WTC11 (cell line): ENCODE measurements around the gene RLN2. TPM values are rescaled to one million over a fixed set of nuclear protein-coding genes. Genes with fewer than 3 reads are reported as not detected.
"Not testable (repeated sequence)": the region's sequence is repeated elsewhere in the genome, so short reads cannot be mapped to it uniquely, and the experiment has no call there.

Experiments
- ATAC-seq: fragments of 200-7000 bp; cut with Tn5 transposase; 2 replicates; pipeline ENCODE4 v1.10.0; 2021; ENCODE audit warnings: mild to moderate bottlenecking, moderate library complexity
- CTCF ChIA-PET: fragments of 300-600 bp; sonication (Branson Sonifier 250); formaldehyde crosslinking; loops from one replicate; lab custom pipeline; 2021; ENCODE audit warnings: antibody characterized with exemption; lab: Charles Lee
- POLR2A ChIA-PET: fragments of 350-600 bp; sonication (Branson Sonifier 250); formaldehyde crosslinking; loops from one replicate; lab custom pipeline; 2021; ENCODE audit warnings: antibody characterized with exemption; lab: Charles Lee
- DNase-seq: peaks from one replicate; pipeline ENCODE4 v3.0.0; 2021; ENCODE audit warnings: low spot score
- H3K27ac Mint-ChIP-seq: 2 replicates; pipeline ENCODE4 v1.8.0; 2021; ENCODE audit warnings: mixed read lengths
- H3K27me3 Mint-ChIP-seq: 2 replicates; pipeline ENCODE4 v1.8.0; 2021; ENCODE audit warnings: low read depth, mild to moderate bottlenecking, moderate library complexity, mixed read lengths
- H3K36me3 Mint-ChIP-seq: 2 replicates; pipeline ENCODE4 v1.8.0; 2021; ENCODE audit warnings: mixed read lengths
- H3K4me1 Mint-ChIP-seq: 2 replicates; pipeline ENCODE4 v1.8.0; 2022; ENCODE audit warnings: mixed read lengths
- H3K4me3 Mint-ChIP-seq: 2 replicates; pipeline ENCODE4 v1.8.0; 2021; ENCODE audit warnings: mild to moderate bottlenecking, moderate library complexity, mixed read lengths
- H3K9me3 Mint-ChIP-seq: 2 replicates; pipeline ENCODE4 v1.8.0; 2021; ENCODE audit warnings: mixed read lengths
- CREB1 ChIP-seq: sonication (generic); formaldehyde crosslinking; IDR thresholded peaks from 2 replicates; pipeline ENCODE4 v1.8.0; 2023; ENCODE audit warnings: mild to moderate bottlenecking, missing genetic modification reagents
- ETV6 ChIP-seq: sonication (generic); formaldehyde crosslinking; IDR thresholded peaks from 2 replicates; pipeline ENCODE4 v1.8.1; 2022; ENCODE audit warnings: mild to moderate bottlenecking, missing genetic modification reagents
- FOXJ3 ChIP-seq: sonication (generic); formaldehyde crosslinking; IDR thresholded peaks from 2 replicates; pipeline ENCODE4 v1.9.0; 2021; ENCODE audit warnings: missing genetic modification reagents, mild to moderate bottlenecking, borderline replicate concordance
- FOXK1 ChIP-seq: sonication (generic); formaldehyde crosslinking; IDR thresholded peaks from 2 replicates; pipeline ENCODE4 v1.8.0; 2022; ENCODE audit warnings: mild to moderate bottlenecking, moderate library complexity, missing genetic modification reagents
- FOXP1 ChIP-seq: sonication (generic); formaldehyde crosslinking; IDR thresholded peaks from 2 replicates; pipeline ENCODE4 v1.8.0; 2022; ENCODE audit warnings: missing genetic modification reagents, mild to moderate bottlenecking, moderate library complexity, borderline replicate concordance
- KAT7 ChIP-seq: sonication (generic); formaldehyde crosslinking; IDR thresholded peaks from 2 replicates; pipeline ENCODE4 v1.8.1; 2023; ENCODE audit warnings: missing genetic modification reagents, mild to moderate bottlenecking, borderline replicate concordance
- MYBL2 ChIP-seq: sonication (generic); formaldehyde crosslinking; IDR thresholded peaks from 2 replicates; pipeline ENCODE4 v1.8.1; 2023; ENCODE audit warnings: mild to moderate bottlenecking, moderate library complexity, missing genetic modification reagents
- OVOL2 ChIP-seq: fragments of 250-450 bp; sonication (Bioruptor Pico); IDR thresholded peaks from 2 replicates; pipeline ENCODE4 v1.9.0; 2021; ENCODE audit warnings: mild to moderate bottlenecking, borderline replicate concordance
- SMAD3 ChIP-seq: sonication (generic); formaldehyde crosslinking; IDR thresholded peaks from 2 replicates; pipeline ENCODE4 v1.8.0; 2022; ENCODE audit warnings: missing genetic modification reagents, mild to moderate bottlenecking, borderline replicate concordance
- SOX15 ChIP-seq: fragments of 250-450 bp; sonication (Bioruptor Pico); IDR thresholded peaks from 2 replicates; pipeline ENCODE4 v1.9.0; 2021; ENCODE audit warnings: mild to moderate bottlenecking
- total RNA-seq: library from RNA; stranded (reverse); gene quantifications from 3 replicates; pipeline ENCODE4 v1.2.3, GENCODE V29; 2021
- TF ChIP-seq, protein P1 (sequence below): sonication (generic); formaldehyde crosslinking; IDR thresholded peaks from 2 replicates; pipeline ENCODE4 v1.8.0; 2023; ENCODE audit warnings: mild to moderate bottlenecking, missing genetic modification reagents
- TF ChIP-seq, protein P2 (sequence below): sonication (generic); formaldehyde crosslinking; IDR thresholded peaks from 2 replicates; pipeline ENCODE4 v1.8.1; 2022; ENCODE audit warnings: mild to moderate bottlenecking, missing genetic modification reagents, moderate library complexity, borderline replicate concordance
- TF ChIP-seq, protein P3 (sequence below): sonication (generic); formaldehyde crosslinking; IDR thresholded peaks from 2 replicates; pipeline ENCODE4 v1.8.0; 2022; ENCODE audit warnings: mild to moderate bottlenecking, missing genetic modification reagents
- TF ChIP-seq, protein P4 (sequence below): fragments of 250-450 bp; sonication (Bioruptor Pico); IDR thresholded peaks from 2 replicates; pipeline ENCODE4 v2.1.2; 2022; ENCODE audit warnings: mild to moderate bottlenecking, moderate library complexity
- TF ChIP-seq, protein P5 (sequence below): fragments of 200-600 bp; IDR thresholded peaks from 2 replicates; pipeline ENCODE4 v1.8.0; 2022; ENCODE audit warnings: antibody characterized with exemption

RLN2 gene
- total RNA-seq, 1 experiment from 2014 or later = 4.0 TPM

DNA sequence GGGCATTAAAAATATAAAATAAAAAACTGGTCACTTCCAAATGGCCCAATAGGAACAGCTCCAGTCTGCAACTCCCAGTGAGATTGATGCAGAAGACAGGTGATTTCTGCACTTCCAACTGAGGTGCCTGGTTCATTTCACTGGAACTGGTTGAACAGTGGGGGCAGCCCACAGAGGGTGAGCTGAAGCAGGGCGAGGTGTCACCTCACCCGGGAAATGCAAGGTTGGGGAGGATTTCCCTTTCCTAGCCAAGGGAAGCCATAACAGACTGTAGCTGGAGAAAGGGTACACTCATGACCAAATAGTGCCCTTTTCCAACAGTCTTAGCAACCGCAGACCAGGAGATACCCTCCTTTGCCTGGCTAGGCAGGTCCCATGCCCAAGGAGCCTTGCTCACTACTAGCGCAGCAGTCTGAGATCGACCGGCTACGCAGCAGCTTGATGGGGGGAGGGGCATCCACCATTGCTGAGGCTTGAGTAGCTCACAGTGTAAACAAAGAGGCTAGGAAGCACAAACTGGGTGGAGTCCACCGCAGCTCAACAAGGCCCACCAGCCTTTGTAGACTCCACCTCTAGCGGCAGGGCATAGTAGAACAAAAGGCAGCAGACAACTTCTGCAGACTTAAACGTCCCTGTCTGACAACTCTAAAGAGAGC, 22.5 kb upstream of the RLN2 start:
- H3K4me3 Mint-ChIP-seq = peak overlapping the region; percentile 39
- H3K36me3 Mint-ChIP-seq = peaks cover 29% of the 10 kb centered on the region
- ChIA-PET POLR2A (interaction anchor here (1.0 kb wide), 1 partner anchor 13 kb away, joined by 3 read pairs; the partner anchor contains the start of gene RLN1), CTCF (interaction anchor here (0.6 to 1.7 kb wide), 5 partner anchors 99 to 301 kb away, joined by 3 to 10 read pairs (median 3); no protein-coding TSS in a partner anchor)
- peak overlapping the region; percentile 53; the same call in 1 of the 2 replicates for H3K27ac Mint-ChIP-seq
- ATAC-seq (peak; percentile 99), DNase-seq (peak; percentile 79)
- H3K9me3 Mint-ChIP-seq = peaks cover 27% of the 10 kb centered on the region
- H3K4me1 Mint-ChIP-seq = peaks cover 17% of the 10 kb centered on the region
- H3K27me3 Mint-ChIP-seq = no peaks in the 10 kb centered on the region
- TF ChIP-seq SMAD3 (CRISPR knock-in tag) (0 out of 2 replicates have a peak, but pooled peaks have one; percentile 21), ETV6 (CRISPR knock-in tag) (0 out of 2 replicates have a peak, but pooled peaks have one; percentile 41), FOXK1 (peak; percentile 94), OVOL2 (no peak), FOXP1 (CRISPR knock-in tag) (peak; percentile 59; the same call in 1 of the 2 replicates)
- TF ChIP-seq, protein P1, sequence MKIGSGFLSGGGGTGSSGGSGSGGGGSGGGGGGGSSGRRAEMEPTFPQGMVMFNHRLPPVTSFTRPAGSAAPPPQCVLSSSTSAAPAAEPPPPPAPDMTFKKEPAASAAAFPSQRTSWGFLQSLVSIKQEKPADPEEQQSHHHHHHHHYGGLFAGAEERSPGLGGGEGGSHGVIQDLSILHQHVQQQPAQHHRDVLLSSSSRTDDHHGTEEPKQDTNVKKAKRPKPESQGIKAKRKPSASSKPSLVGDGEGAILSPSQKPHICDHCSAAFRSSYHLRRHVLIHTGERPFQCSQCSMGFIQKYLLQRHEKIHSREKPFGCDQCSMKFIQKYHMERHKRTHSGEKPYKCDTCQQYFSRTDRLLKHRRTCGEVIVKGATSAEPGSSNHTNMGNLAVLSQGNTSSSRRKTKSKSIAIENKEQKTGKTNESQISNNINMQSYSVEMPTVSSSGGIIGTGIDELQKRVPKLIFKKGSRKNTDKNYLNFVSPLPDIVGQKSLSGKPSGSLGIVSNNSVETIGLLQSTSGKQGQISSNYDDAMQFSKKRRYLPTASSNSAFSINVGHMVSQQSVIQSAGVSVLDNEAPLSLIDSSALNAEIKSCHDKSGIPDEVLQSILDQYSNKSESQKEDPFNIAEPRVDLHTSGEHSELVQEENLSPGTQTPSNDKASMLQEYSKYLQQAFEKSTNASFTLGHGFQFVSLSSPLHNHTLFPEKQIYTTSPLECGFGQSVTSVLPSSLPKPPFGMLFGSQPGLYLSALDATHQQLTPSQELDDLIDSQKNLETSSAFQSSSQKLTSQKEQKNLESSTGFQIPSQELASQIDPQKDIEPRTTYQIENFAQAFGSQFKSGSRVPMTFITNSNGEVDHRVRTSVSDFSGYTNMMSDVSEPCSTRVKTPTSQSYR (CRISPR knock-in tag) = peak; percentile 78; the same call in 1 of the 2 replicates
- TF ChIP-seq, protein P2, sequence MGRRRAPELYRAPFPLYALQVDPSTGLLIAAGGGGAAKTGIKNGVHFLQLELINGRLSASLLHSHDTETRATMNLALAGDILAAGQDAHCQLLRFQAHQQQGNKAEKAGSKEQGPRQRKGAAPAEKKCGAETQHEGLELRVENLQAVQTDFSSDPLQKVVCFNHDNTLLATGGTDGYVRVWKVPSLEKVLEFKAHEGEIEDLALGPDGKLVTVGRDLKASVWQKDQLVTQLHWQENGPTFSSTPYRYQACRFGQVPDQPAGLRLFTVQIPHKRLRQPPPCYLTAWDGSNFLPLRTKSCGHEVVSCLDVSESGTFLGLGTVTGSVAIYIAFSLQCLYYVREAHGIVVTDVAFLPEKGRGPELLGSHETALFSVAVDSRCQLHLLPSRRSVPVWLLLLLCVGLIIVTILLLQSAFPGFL (CRISPR knock-in tag) = no peak

DNA sequence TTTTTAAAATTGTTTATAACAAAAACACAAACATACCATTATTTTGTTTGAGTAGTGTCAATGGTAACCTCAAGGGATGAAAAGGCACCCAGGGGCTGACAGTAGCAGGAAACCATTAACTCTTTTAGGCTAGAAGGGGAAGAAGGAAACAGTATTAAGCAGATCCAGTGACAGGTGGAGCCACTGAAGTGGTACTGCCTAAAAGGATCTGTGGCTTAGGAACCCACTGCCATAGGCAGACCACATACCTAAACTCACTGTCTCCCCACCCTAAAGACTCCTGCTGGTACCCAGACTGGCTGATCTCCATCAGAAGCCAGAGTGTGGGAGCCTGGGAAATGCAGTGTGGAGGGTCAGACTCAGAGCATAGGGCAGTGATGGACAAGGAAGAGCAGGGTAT, 21.7 kb upstream of the RLN2 start:
- Mint-ChIP-seq H3K4me3 (peak overlapping the region; percentile 5; the same call in 1 of the 2 replicates), H3K36me3 (peaks cover 27% of the 10 kb centered on the region), H3K9me3 (peaks cover 25% of the 10 kb centered on the region), H3K4me1 (peaks cover 17% of the 10 kb centered on the region), H3K27ac (no peak overlapping the region)
- DNase-seq = no peak
- ATAC-seq = peak; percentile 10; the same call in 1 of the 2 replicates
- POLR2A ChIA-PET = interaction anchor here (1.0 kb wide), 1 partner anchor 14 kb away, joined by 3 read pairs; the partner anchor contains the start of gene RLN1
- TF ChIP-seq FOXK1 (no peak), KAT7 (CRISPR knock-in tag) (no peak)
- TF ChIP-seq, protein P3, sequence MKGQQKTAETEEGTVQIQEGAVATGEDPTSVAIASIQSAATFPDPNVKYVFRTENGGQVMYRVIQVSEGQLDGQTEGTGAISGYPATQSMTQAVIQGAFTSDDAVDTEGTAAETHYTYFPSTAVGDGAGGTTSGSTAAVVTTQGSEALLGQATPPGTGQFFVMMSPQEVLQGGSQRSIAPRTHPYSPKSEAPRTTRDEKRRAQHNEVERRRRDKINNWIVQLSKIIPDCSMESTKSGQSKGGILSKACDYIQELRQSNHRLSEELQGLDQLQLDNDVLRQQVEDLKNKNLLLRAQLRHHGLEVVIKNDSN (CRISPR knock-in tag) = no peak
- TF ChIP-seq, all 79 proteins: peak for 0
- no peaks in the 10 kb centered on the region for H3K27me3 Mint-ChIP-seq
- CTCF ChIA-PET = interaction anchor here (1.4 kb wide), 1 partner anchor 100 kb away, joined by 3 read pairs; no protein-coding TSS in a partner anchor

DNA sequence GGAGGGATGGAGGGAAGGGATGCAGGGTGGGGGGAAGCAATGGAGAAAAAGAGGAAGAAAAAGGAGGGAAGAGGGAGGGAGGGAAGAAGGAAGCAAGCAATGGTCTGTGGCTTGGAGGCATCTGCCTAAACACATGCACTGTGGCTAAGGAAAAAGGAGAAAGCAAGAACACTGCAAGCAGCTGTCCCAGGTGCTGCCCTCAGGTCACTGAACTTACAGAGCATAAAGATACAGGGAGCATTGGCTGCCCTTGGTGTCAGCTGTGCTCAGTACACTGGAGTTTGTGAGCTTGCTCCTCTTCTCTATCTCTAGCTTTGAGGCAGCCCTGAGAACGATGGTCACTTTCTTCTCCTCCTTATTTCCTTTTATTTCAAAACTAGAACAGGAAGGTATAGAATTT, 17.1 kb upstream of the RLN2 start:
- H3K4me1 Mint-ChIP-seq = not testable (repeated sequence)

DNA sequence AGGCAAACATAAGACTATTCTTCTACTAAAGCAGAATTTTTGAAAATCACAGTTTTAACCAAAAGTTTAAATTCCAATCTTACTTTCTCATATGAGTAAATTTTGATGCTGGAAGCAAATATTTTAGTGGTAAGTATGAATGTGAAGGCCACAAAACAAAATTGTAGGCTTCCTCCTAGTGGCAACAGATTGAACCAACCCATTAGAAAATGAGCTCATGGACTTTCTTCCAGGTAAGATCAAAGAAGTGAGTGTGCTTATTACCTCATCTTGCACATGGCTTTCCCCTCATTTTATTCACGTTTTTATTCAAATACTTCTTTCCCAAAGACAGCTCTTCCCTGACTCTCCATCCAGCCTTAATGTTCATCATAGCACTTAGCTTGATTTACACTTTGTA, 16.5 kb upstream of the RLN2 start:
- ChIA-PET CTCF (interaction anchor here (0.6 to 2.7 kb wide), 15 partner anchors 10 to 676 kb away, joined by 3 to 14 read pairs (median 4); partner anchors contain the start of genes CD274 and RLN2), POLR2A (no interaction called here)
- H3K27ac Mint-ChIP-seq = no peak overlapping the region
- peaks cover 11% of the 10 kb centered on the region for H3K9me3 Mint-ChIP-seq
- no peaks in the 10 kb centered on the region for H3K4me1 Mint-ChIP-seq
- peaks cover 5% of the 10 kb centered on the region for H3K36me3 Mint-ChIP-seq
- H3K27me3 Mint-ChIP-seq = no peaks in the 10 kb centered on the region
- ATAC-seq = no peak
- no peak for DNase-seq
- H3K4me3 Mint-ChIP-seq = no peak overlapping the region
- TF ChIP-seq, protein P4, sequence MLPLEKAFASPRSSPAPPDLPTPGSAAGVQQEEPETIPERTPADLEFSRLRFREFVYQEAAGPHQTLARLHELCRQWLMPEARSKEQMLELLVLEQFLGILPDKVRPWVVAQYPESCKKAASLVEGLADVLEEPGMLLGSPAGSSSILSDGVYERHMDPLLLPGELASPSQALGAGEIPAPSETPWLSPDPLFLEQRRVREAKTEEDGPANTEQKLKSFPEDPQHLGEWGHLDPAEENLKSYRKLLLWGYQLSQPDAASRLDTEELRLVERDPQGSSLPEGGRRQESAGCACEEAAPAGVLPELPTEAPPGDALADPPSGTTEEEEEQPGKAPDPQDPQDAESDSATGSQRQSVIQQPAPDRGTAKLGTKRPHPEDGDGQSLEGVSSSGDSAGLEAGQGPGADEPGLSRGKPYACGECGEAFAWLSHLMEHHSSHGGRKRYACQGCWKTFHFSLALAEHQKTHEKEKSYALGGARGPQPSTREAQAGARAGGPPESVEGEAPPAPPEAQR = no peak
- TF ChIP-seq MYBL2 (CRISPR knock-in tag) (no peak), FOXJ3 (CRISPR knock-in tag) (no peak), SOX15 (no peak), OVOL2 (no peak), CREB1 (no peak)
- TF ChIP-seq, protein P5, sequence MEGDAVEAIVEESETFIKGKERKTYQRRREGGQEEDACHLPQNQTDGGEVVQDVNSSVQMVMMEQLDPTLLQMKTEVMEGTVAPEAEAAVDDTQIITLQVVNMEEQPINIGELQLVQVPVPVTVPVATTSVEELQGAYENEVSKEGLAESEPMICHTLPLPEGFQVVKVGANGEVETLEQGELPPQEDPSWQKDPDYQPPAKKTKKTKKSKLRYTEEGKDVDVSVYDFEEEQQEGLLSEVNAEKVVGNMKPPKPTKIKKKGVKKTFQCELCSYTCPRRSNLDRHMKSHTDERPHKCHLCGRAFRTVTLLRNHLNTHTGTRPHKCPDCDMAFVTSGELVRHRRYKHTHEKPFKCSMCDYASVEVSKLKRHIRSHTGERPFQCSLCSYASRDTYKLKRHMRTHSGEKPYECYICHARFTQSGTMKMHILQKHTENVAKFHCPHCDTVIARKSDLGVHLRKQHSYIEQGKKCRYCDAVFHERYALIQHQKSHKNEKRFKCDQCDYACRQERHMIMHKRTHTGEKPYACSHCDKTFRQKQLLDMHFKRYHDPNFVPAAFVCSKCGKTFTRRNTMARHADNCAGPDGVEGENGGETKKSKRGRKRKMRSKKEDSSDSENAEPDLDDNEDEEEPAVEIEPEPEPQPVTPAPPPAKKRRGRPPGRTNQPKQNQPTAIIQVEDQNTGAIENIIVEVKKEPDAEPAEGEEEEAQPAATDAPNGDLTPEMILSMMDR = no peak

More for the DNA sequence above, 17.1 kb upstream of the RLN2 start:
- H3K36me3 Mint-ChIP-seq, H3K27ac Mint-ChIP-seq, H3K4me3 Mint-ChIP-seq, DNase-seq, H3K27me3 Mint-ChIP-seq, POLR2A ChIA-PET, H3K9me3 Mint-ChIP-seq: not testable (repeated sequence)
- peak; percentile 82 for ATAC-seq
- CTCF ChIA-PET = interaction anchor here (0.6 to 2.7 kb wide), 14 partner anchors 11 to 135 kb away, joined by 3 to 14 read pairs (median 4); partner anchors contain the start of genes CD274 and RLN2
